M059J (cell line): ENCODE measurements around the gene POTEB3. TPM values are rescaled to one million over a fixed set of nuclear protein-coding genes. Genes with fewer than 3 reads are reported as not detected.
"Not testable (repeated sequence)": the region's sequence is repeated elsewhere in the genome, so short reads cannot be mapped to it uniquely, and the experiment has no call there.

Experiments
- DNase-seq: peaks from one replicate; pipeline ENCODE4 v3.0.0-alpha.2; 2012; ENCODE audit warnings: low read depth
- total RNA-seq: library from RNA; depleted of rRNA; stranded (reverse); fragments of >200 nt; shearing (Covaris generic); gene quantifications from 2 replicates; pipeline ENCODE4 v1.2.3, GENCODE V29; 2014; rRNA removed

Gene POTEB3
- not detected in 2 replicates for total RNA-seq

GRCh38 chr15:21440399-21440798 lies at the start of gene POTEB3:
Gene POTEB3, minus strand, starts transcription at chr15:21440499. Its CDS starts 488 bp downstream, at chr15:21440011.
- not testable (repeated sequence) for DNase-seq

- DNase-seq = not testable (repeated sequence)
Observed at GRCh38 chr15:21453683-21454082, 13.4 kb upstream of the POTEB3 start.

GRCh38 chr15:21451920-21452563 lies 11.7 kb upstream of the POTEB3 start:
- DNase-seq = not testable (repeated sequence)

GRCh38 chr15:21451487-21451886 lies 11.2 kb upstream of the POTEB3 start:
- DNase-seq = not testable (repeated sequence)

- DNase-seq = not testable (repeated sequence)
Observed at GRCh38 chr15:21407366-21407765, 32.9 kb downstream of the POTEB3 start.

GRCh38 chr15:21401531-21401930 lies 38.8 kb downstream of the POTEB3 start:
- DNase-seq = not testable (repeated sequence)

GRCh38 chr15:21399111-21399510 lies 41.2 kb downstream of the POTEB3 start:
- not testable (repeated sequence) for DNase-seq

- DNase-seq = not testable (repeated sequence)
Observed at GRCh38 chr15:21398511-21398910, 41.8 kb downstream of the POTEB3 start.

- DNase-seq = not testable (repeated sequence)
Observed at GRCh38 chr15:21397656-21398055, 42.6 kb downstream of the POTEB3 start.

- DNase-seq = not testable (repeated sequence)
Observed at GRCh38 chr15:21397186-21397585, 43.1 kb downstream of the POTEB3 start.

- DNase-seq = not testable (repeated sequence)
Observed at GRCh38 chr15:21385961-21386360, 54.3 kb downstream of the POTEB3 start.

GRCh38 chr15:21383866-21384485 lies 56.3 kb downstream of the POTEB3 start:
- DNase-seq = not testable (repeated sequence)

- DNase-seq = not testable (repeated sequence)
Observed at GRCh38 chr15:21373682-21374081, 66.6 kb downstream of the POTEB3 start.

GRCh38 chr15:21369177-21369576 lies 71.1 kb downstream of the POTEB3 start:
- DNase-seq = not testable (repeated sequence)

GRCh38 chr15:21368625-21369024 lies 71.7 kb downstream of the POTEB3 start:
- DNase-seq = not testable (repeated sequence)
